Measurements from ENCODE around the gene APMAP.
A peak's percentile ranks its signal among the peaks of the same experiment; 100 is the strongest.

Gene APMAP

GRCh38 chr20:25031241-25031640, 38.7 kb upstream of the APMAP start:
- Mint-ChIP-seq H3K9me3 (no peaks in the 10 kb centered on the region), H3K4me1 (peaks cover 43% of the 10 kb centered on the region)

GRCh38 chr20:25030649-25031207, 38.2 kb upstream of the APMAP start:
- DNase-seq (ENCODE audit: low spot score in 2 of 2) (no peak), ATAC-seq (no peak)
- H3K27ac Mint-ChIP-seq: no peak overlapping the region
- no peaks in the 10 kb centered on the region for H3K9me3 Mint-ChIP-seq
- peaks cover 38% of the 10 kb centered on the region for H3K4me1 Mint-ChIP-seq
- peaks cover 16% of the 10 kb centered on the region for H3K36me3 Mint-ChIP-seq
- no peak overlapping the region for H3K4me3 Mint-ChIP-seq

More at GRCh38 chr20:25031241-25031640, 38.7 kb upstream of the APMAP start:
- peaks cover 16% of the 10 kb centered on the region for H3K36me3 Mint-ChIP-seq
- H3K4me3 Mint-ChIP-seq: no peak overlapping the region
- no peak overlapping the region for H3K27ac Mint-ChIP-seq
- ATAC-seq (no peak), DNase-seq (ENCODE audit: low spot score in 2 of 2) (no peak)

GRCh38 chr20:25030007-25030648, 37.6 kb upstream of the APMAP start:
- no peak for DNase-seq (ENCODE audit: low spot score in 2 of 2)
- Mint-ChIP-seq H3K27ac (no peak overlapping the region), H3K36me3 (peaks cover 16% of the 10 kb centered on the region), H3K4me3 (no peak overlapping the region), H3K9me3 (no peaks in the 10 kb centered on the region), H3K4me1 (peaks cover 32% of the 10 kb centered on the region)
- ATAC-seq: no peak

- no peaks in the 10 kb centered on the region for H3K9me3 Mint-ChIP-seq
- no peak for ATAC-seq
- peaks cover 16% of the 10 kb centered on the region for H3K36me3 Mint-ChIP-seq
- H3K4me1 Mint-ChIP-seq: peaks cover 39% of the 10 kb centered on the region
- H3K27ac Mint-ChIP-seq: peak overlapping the region; percentile 17
- no peak overlapping the region for H3K4me3 Mint-ChIP-seq
- no peak for DNase-seq (ENCODE audit: low spot score in 2 of 2)
These were observed 33.5 kb upstream of the APMAP start for GRCh38 chr20:25025986-25026605.

GRCh38 chr20:25025091-25025861, 32.7 kb upstream of the APMAP start:
- Mint-ChIP-seq H3K36me3 (peaks cover 16% of the 10 kb centered on the region), H3K27ac (peak overlapping the region; percentile 48), H3K4me3 (no peak overlapping the region), H3K9me3 (no peaks in the 10 kb centered on the region), H3K4me1 (peaks cover 32% of the 10 kb centered on the region)
- DNase-seq (ENCODE audit: low spot score in 2 of 2) (no peak), ATAC-seq (no peak)

- Mint-ChIP-seq H3K4me3 (no peak overlapping the region), H3K27ac (peak overlapping the region; percentile 68), H3K4me1 (peaks cover 23% of the 10 kb centered on the region), H3K9me3 (no peaks in the 10 kb centered on the region), H3K36me3 (peaks cover 12% of the 10 kb centered on the region)
- ATAC-seq (no peak), DNase-seq (ENCODE audit: low spot score in 2 of 2) (no peak)
These were observed 31.6 kb upstream of the APMAP start for GRCh38 chr20:25024171-25024570.

GRCh38 chr20:25023356-25023755, 30.8 kb upstream of the APMAP start:
- peak overlapping the region; percentile 68 for H3K27ac Mint-ChIP-seq
- peaks cover 23% of the 10 kb centered on the region for H3K4me1 Mint-ChIP-seq
- H3K36me3 Mint-ChIP-seq: peaks cover 4% of the 10 kb centered on the region
- H3K9me3 Mint-ChIP-seq: no peaks in the 10 kb centered on the region
- DNase-seq (ENCODE audit: low spot score in 2 of 2): no peak
- no peak for ATAC-seq
- H3K4me3 Mint-ChIP-seq: no peak overlapping the region

GRCh38 chr20:25022680-25023079, 30.1 kb upstream of the APMAP start:
- H3K9me3 Mint-ChIP-seq: no peaks in the 10 kb centered on the region
- H3K36me3 Mint-ChIP-seq: no peaks in the 10 kb centered on the region
- H3K27ac Mint-ChIP-seq: peak overlapping the region; percentile 40
- no peak overlapping the region for H3K4me3 Mint-ChIP-seq
- peaks cover 23% of the 10 kb centered on the region for H3K4me1 Mint-ChIP-seq
- DNase-seq (ENCODE audit: low spot score in 2 of 2): no peak
- no peak for ATAC-seq

- peaks cover 14% of the 10 kb centered on the region for H3K4me1 Mint-ChIP-seq
- DNase-seq (ENCODE audit: low spot score in 2 of 2): no peak
- no peak overlapping the region for H3K4me3 Mint-ChIP-seq
- no peaks in the 10 kb centered on the region for H3K9me3 Mint-ChIP-seq
- no peaks in the 10 kb centered on the region for H3K36me3 Mint-ChIP-seq
- ATAC-seq: no peak
- H3K27ac Mint-ChIP-seq: peak overlapping the region; percentile 70
These were observed 28.8 kb upstream of the APMAP start for GRCh38 chr20:25021336-25021735.

- DNase-seq (ENCODE audit: low spot score in 2 of 2): no peak
- H3K4me1 Mint-ChIP-seq: peaks cover 14% of the 10 kb centered on the region
- no peak overlapping the region for H3K4me3 Mint-ChIP-seq
- no peaks in the 10 kb centered on the region for H3K9me3 Mint-ChIP-seq
- H3K27ac Mint-ChIP-seq: peak overlapping the region; percentile 70
- no peak for ATAC-seq
- H3K36me3 Mint-ChIP-seq: no peaks in the 10 kb centered on the region
These were observed 28.4 kb upstream of the APMAP start for GRCh38 chr20:25020901-25021301.

GRCh38 chr20:25020345-25020744, 27.8 kb upstream of the APMAP start:
- Mint-ChIP-seq H3K27ac (peak overlapping the region; percentile 70), H3K9me3 (no peaks in the 10 kb centered on the region), H3K4me3 (no peak overlapping the region), H3K4me1 (peaks cover 14% of the 10 kb centered on the region), H3K36me3 (no peaks in the 10 kb centered on the region)
- DNase-seq (ENCODE audit: low spot score in 2 of 2) (no peak), ATAC-seq (no peak)

- Mint-ChIP-seq H3K27ac (peak overlapping the region; percentile 70), H3K4me1 (peaks cover 11% of the 10 kb centered on the region), H3K4me3 (no peak overlapping the region), H3K36me3 (no peaks in the 10 kb centered on the region), H3K9me3 (no peaks in the 10 kb centered on the region)
- DNase-seq (ENCODE audit: low spot score in 2 of 2) (no peak), ATAC-seq (no peak)
These were observed 27.0 kb upstream of the APMAP start for GRCh38 chr20:25019381-25020155.

- Mint-ChIP-seq H3K4me1 (peaks cover 7% of the 10 kb centered on the region), H3K9me3 (no peaks in the 10 kb centered on the region), H3K4me3 (no peak overlapping the region), H3K27ac (no peak overlapping the region), H3K36me3 (no peaks in the 10 kb centered on the region)
- no peak for ATAC-seq
- DNase-seq (ENCODE audit: low spot score in 2 of 2): no peak
These were observed 26.3 kb upstream of the APMAP start for GRCh38 chr20:25018841-25019240.

GRCh38 chr20:25018425-25018824, 25.9 kb upstream of the APMAP start:
- Mint-ChIP-seq H3K4me1 (peaks cover 3% of the 10 kb centered on the region), H3K36me3 (no peaks in the 10 kb centered on the region), H3K27ac (peak overlapping the region; percentile 71), H3K4me3 (no peak overlapping the region), H3K9me3 (no peaks in the 10 kb centered on the region)
- DNase-seq (ENCODE audit: low spot score in 2 of 2): no peak
- ATAC-seq: no peak

GRCh38 chr20:25017257-25017803, 24.8 kb upstream of the APMAP start:
- H3K9me3 Mint-ChIP-seq: no peaks in the 10 kb centered on the region
- no peak overlapping the region for H3K4me3 Mint-ChIP-seq
- no peaks in the 10 kb centered on the region for H3K4me1 Mint-ChIP-seq
- H3K36me3 Mint-ChIP-seq: peaks cover 11% of the 10 kb centered on the region
- H3K27ac Mint-ChIP-seq: no peak overlapping the region
- ATAC-seq: no peak
- no peak for DNase-seq (ENCODE audit: low spot score in 2 of 2)

Measured in stimulated activated effector memory CD8-positive, alpha-beta T cell treated with anti-CD3 and anti-CD28 coated beads, Interleukin-12 subunit alpha, Interleukin-12 subunit beta, amount 100 ng/mL, for 72 hours (primary cell).